Measurements from ENCODE around the gene KXD1. TPM values are rescaled to one million over a fixed set of nuclear protein-coding genes. Genes with fewer than 3 reads are reported as not detected.
A peak's percentile ranks its signal among the peaks of the same experiment; 100 is the strongest.

KXD1 gene
- total RNA-seq, 1 donor from 2014 or later = 131 TPM

- peak overlapping the region; percentile 94 for H3K27ac ChIP-seq
- peaks cover 18% of the 10 kb centered on the region for H3K4me1 ChIP-seq
- intact Hi-C loops (cut with DNase I) = no loop called here
- no peaks in the 10 kb centered on the region for H3K9me3 ChIP-seq
- peaks cover 0 to 38% of the 10 kb centered on the region in 2 donors for H3K36me3 ChIP-seq
- no peaks in the 10 kb centered on the region for H3K27me3 ChIP-seq
- DNase-seq (ENCODE audit: extremely low spot score in 2 of 2) = no peak
- TF ChIP-seq POLR2A (IDR thresholded peaks at IDR 0.05) (no peak), POLR2AphosphoS5 (IDR thresholded peaks at IDR 0.05; ENCODE audit: insufficient read depth in 1 of 2, low read depth in 1 of 2) (no peak), CTCF (IDR thresholded peaks at IDR 0.05) (no peak)
- peak overlapping the region in 1 of 2 donors; percentile 98 for H3K4me3 ChIP-seq
Observed at GRCh38 chr19:18541258-18541991, 16.2 kb upstream of the KXD1 start.

- H3K36me3 ChIP-seq = peaks cover 0 to 30% of the 10 kb centered on the region in 2 donors
- H3K27ac ChIP-seq = peak overlapping the region; percentile 94
- no peaks in the 10 kb centered on the region for H3K9me3 ChIP-seq
- TF ChIP-seq CTCF (IDR thresholded peaks at IDR 0.05) (no peak), POLR2A (IDR thresholded peaks at IDR 0.05) (no peak), POLR2AphosphoS5 (IDR thresholded peaks at IDR 0.05; ENCODE audit: insufficient read depth in 1 of 2, low read depth in 1 of 2) (no peak)
- H3K4me3 ChIP-seq = peak overlapping the region; percentile 81 to 98
- peaks cover 18% of the 10 kb centered on the region for H3K4me1 ChIP-seq
- intact Hi-C loops (cut with DNase I) = no loop called here
- H3K27me3 ChIP-seq = no peaks in the 10 kb centered on the region
- DNase-seq (ENCODE audit: extremely low spot score in 2 of 2) = no peak
Observed at GRCh38 chr19:18541992-18542940, 15.4 kb upstream of the KXD1 start.

- TF ChIP-seq CTCF (IDR thresholded peaks at IDR 0.05) (no peak), POLR2AphosphoS5 (IDR thresholded peaks at IDR 0.05; ENCODE audit: insufficient read depth in 1 of 2, low read depth in 1 of 2) (no peak), POLR2A (IDR thresholded peaks at IDR 0.05) (no peak)
- Histone ChIP-seq H3K4me3 (peak within 1 kb of the TSS; percentile 81 to 98), H3K27me3 (no peaks in the 10 kb centered on the region), H3K4me1 (peaks cover 18% of the 10 kb centered on the region), H3K9me3 (no peaks in the 10 kb centered on the region), H3K27ac (peak within 1 kb of the TSS; percentile 94), H3K36me3 (peaks cover 0 to 27% of the 10 kb centered on the region in 2 donors)
- intact Hi-C loops (cut with DNase I) = no loop called here
- DNase-seq (ENCODE audit: extremely low spot score in 2 of 2) = no peak
Observed at GRCh38 chr19:18542941-18543813, 14.5 kb upstream of the KXD1 start, which contains the start of gene FKBP8. TSS of gene FKBP8 (minus strand) at chr19:18543573. CDS start at chr19:18541970, 1,603 bp downstream.

- intact Hi-C loops (cut with DNase I) = no loop called here
- H3K27me3 ChIP-seq = no peaks in the 10 kb centered on the region
- peaks cover 0 to 27% of the 10 kb centered on the region in 2 donors for H3K36me3 ChIP-seq
- H3K27ac ChIP-seq = peak overlapping the region; percentile 94
- no peaks in the 10 kb centered on the region for H3K9me3 ChIP-seq
- H3K4me3 ChIP-seq = peak overlapping the region; percentile 81 to 98
- no peak for TF ChIP-seq CTCF (IDR thresholded peaks at IDR 0.05)
- DNase-seq (ENCODE audit: extremely low spot score in 2 of 2) = no peak
- peaks cover 18% of the 10 kb centered on the region for H3K4me1 ChIP-seq
Observed at GRCh38 chr19:18543814-18544475, 13.7 kb upstream of the KXD1 start.

Measured in vagina (tissue), 2 donors.